SK-N-SH (cell line): ENCODE measurements around the gene SCN4B.

ENCODE experiments used
- CHD2 ChIP-seq: fragments of 150-350 bp; IDR thresholded peaks from 2 replicates; pipeline ENCODE4 v1.6.1; 2018; ENCODE audit warnings: low read length; ENCODE audit not compliant: partially characterized antibody
- EP300 ChIP-seq, 2 experiments: IDR thresholded peaks; 2 replicates each; pipeline versions ENCODE4 v1.4.0 to v1.6.1; 2012; ENCODE audit warnings: borderline replicate concordance in 1 of 2, low read depth in 1 of 2, low read length in 1 of 2
- FOXM1 ChIP-seq: IDR thresholded peaks from 2 replicates; pipeline ENCODE4 v1.4.0; 2012; ENCODE audit warnings: low read depth, mild to moderate bottlenecking
- NFIC ChIP-seq: IDR thresholded peaks from 2 replicates; pipeline ENCODE4 v1.4.0; 2012; ENCODE audit warnings: borderline replicate concordance
- NRF1 ChIP-seq: IDR thresholded peaks from 2 replicates; pipeline ENCODE4 v1.6.1; 2012; ENCODE audit warnings: low read depth, mild to moderate bottlenecking, low read length
- RAD21 ChIP-seq: IDR thresholded peaks from 2 replicates; pipeline ENCODE4 v1.6.1; 2012; ENCODE audit warnings: mild to moderate bottlenecking, low read length
- RFX5 ChIP-seq: IDR thresholded peaks from 2 replicates; pipeline ENCODE4 v1.6.1; 2012; ENCODE audit warnings: mild to moderate bottlenecking, improper control_type of control experiment, low read length
- SIN3A ChIP-seq: IDR thresholded peaks from 2 replicates; pipeline ENCODE4 v1.6.1; 2012; ENCODE audit warnings: low read depth, mild to moderate bottlenecking, low read length, moderate library complexity, borderline replicate concordance
- TEAD4 ChIP-seq: IDR thresholded peaks from 2 replicates; pipeline ENCODE4 v1.4.0; 2012; ENCODE audit warnings: mild to moderate bottlenecking, borderline replicate concordance; ENCODE audit not compliant: insufficient read depth
- TF ChIP-seq, protein P1 (sequence below): fragments of 150-350 bp; IDR thresholded peaks from 2 replicates; pipeline ENCODE4 v1.6.1; 2017; ENCODE audit warnings: antibody characterized with exemption, low read length, low read depth, borderline replicate concordance
- TF ChIP-seq, protein P2 (sequence below): fragments of 200-600 bp; sonication (generic); IDR thresholded peaks from 2 replicates; pipeline ENCODE4 v1.6.1; 2017; ENCODE audit warnings: antibody characterized with exemption, mild to moderate bottlenecking, moderate library complexity

DNA sequence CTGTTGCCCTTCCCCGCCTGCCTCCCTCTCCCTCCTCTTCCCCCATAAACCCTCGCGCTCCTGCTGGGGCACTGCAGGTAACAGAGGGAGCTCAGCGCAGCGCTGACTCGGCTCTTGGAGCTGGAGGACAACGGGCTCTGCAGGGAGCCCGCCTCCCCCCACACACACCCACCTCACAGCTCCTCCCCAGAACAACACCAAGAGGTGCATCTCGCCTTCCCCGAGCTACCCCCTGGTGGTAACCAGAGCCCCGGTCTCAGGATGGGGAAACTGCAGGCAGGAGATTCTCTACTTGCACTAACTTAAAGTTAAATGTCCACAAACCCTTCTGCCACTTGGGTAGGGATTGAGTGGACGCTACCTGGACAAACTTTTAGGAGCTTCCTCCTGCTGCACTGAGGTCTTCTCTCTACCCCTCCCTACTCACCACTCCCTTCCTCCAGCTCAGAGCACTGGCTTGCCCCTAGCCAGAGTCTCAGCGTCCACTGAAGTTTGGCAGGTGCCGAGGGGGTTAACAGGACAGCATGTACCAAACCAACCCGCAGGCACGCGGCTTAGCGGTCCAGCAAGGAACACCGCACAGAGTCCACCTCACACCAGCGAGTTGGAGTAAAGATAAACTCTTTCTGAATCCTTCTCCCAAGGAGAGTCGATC is 4.0 kb upstream of the SCN4B start:
- TF ChIP-seq, protein P1, sequence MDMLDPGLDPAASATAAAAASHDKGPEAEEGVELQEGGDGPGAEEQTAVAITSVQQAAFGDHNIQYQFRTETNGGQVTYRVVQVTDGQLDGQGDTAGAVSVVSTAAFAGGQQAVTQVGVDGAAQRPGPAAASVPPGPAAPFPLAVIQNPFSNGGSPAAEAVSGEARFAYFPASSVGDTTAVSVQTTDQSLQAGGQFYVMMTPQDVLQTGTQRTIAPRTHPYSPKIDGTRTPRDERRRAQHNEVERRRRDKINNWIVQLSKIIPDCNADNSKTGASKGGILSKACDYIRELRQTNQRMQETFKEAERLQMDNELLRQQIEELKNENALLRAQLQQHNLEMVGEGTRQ, result no peak
- TF ChIP-seq RFX5 (no peak), NFIC (no peak), TEAD4 (no peak), FOXM1 (no peak), EP300 (IDR thresholded peaks at IDR 0.05; ENCODE audit: borderline replicate concordance in 1 of 2, low read depth in 1 of 2, low read length in 1 of 2) (no peak), SIN3A (no peak), CHD2 (no peak), RAD21 (no peak), NRF1 (no peak)
- TF ChIP-seq, protein P2, sequence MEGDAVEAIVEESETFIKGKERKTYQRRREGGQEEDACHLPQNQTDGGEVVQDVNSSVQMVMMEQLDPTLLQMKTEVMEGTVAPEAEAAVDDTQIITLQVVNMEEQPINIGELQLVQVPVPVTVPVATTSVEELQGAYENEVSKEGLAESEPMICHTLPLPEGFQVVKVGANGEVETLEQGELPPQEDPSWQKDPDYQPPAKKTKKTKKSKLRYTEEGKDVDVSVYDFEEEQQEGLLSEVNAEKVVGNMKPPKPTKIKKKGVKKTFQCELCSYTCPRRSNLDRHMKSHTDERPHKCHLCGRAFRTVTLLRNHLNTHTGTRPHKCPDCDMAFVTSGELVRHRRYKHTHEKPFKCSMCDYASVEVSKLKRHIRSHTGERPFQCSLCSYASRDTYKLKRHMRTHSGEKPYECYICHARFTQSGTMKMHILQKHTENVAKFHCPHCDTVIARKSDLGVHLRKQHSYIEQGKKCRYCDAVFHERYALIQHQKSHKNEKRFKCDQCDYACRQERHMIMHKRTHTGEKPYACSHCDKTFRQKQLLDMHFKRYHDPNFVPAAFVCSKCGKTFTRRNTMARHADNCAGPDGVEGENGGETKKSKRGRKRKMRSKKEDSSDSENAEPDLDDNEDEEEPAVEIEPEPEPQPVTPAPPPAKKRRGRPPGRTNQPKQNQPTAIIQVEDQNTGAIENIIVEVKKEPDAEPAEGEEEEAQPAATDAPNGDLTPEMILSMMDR, result no peak
